H1 (cell line): ENCODE measurements around the gene SAMD4A. TPM values are rescaled to one million over a fixed set of nuclear protein-coding genes. Genes with fewer than 3 reads are reported as not detected.

Experiments used
- CBX8 ChIP-seq: fragments of 300-800, 300-1000 bp; sonication (generic); IDR thresholded peaks from 2 replicates; pipeline ENCODE4 v1.7.1; 2016; ENCODE audit warnings: low read depth, low read length, borderline replicate concordance
- CHD7 ChIP-seq: fragments of 300-600 bp; sonication (generic); IDR thresholded peaks from 2 replicates; pipeline ENCODE4 v1.7.1; 2012; ENCODE audit warnings: low read length, moderate library complexity, mild to moderate bottlenecking, inconsistent platforms; ENCODE audit not compliant: insufficient replicate concordance
- MAX ChIP-seq: IDR thresholded peaks from 2 replicates; pipeline ENCODE4 v1.6.1; 2012; ENCODE audit warnings: inconsistent platforms
- PHF8 ChIP-seq: fragments of 200-600 bp; sonication (generic); conservative IDR thresholded peaks from 2 replicates; pipeline ENCODE4 v1.7.1; 2012; ENCODE audit warnings: low read depth, mild to moderate bottlenecking, inconsistent platforms, low read length, moderate library complexity
- POLR2AphosphoS5 ChIP-seq: IDR thresholded peaks from 2 replicates; pipeline ENCODE4 v1.6.1; 2011; ENCODE audit warnings: low read depth, low read length
- POU5F1 ChIP-seq: IDR thresholded peaks from 2 replicates; pipeline ENCODE4 v1.6.1; 2011; ENCODE audit warnings: low read depth, mild to moderate bottlenecking, low read length, moderate library complexity
- RBBP5 ChIP-seq: IDR thresholded peaks from 2 replicates; pipeline ENCODE4 v1.7.1; 2012; ENCODE audit warnings: low read depth, mild to moderate bottlenecking, inconsistent platforms, low read length, moderate library complexity, borderline replicate concordance
- RXRA ChIP-seq: IDR thresholded peaks from 2 replicates; pipeline ENCODE4 v1.6.1; 2011; ENCODE audit warnings: low read depth, mild to moderate bottlenecking, low read length, moderate library complexity; ENCODE audit not compliant: insufficient read depth
- SIRT6 ChIP-seq: IDR thresholded peaks from one replicate; pipeline ENCODE4 v1.7.1; 2012; ENCODE audit warnings: low read length, inconsistent platforms
- SP2 ChIP-seq: IDR thresholded peaks from 2 replicates; pipeline ENCODE4 v1.6.1; 2012; ENCODE audit warnings: mild to moderate bottlenecking, low read length, inconsistent platforms
- SUZ12 ChIP-seq: fragments of 200-600 bp; sonication (generic); IDR thresholded peaks from 2 replicates; pipeline ENCODE4 v1.6.1; 2012; ENCODE audit warnings: mild to moderate bottlenecking, inconsistent platforms, low read length, moderate library complexity, mixed read lengths
- TAF7 ChIP-seq: optimal IDR thresholded peaks from 2 replicates; pipeline ENCODE3; 2011; ENCODE audit warnings: low read depth, mild to moderate bottlenecking, inconsistent platforms, low read length, moderate library complexity, borderline replicate concordance
- polyA plus RNA-seq, 7 experiments: library from polyadenylated mRNA; depleted of rRNA in 3 of 7; stranded (reverse) in 5 of 7; unstranded in 2 of 7; fragments of >200 nt in 5 of 7; fragments of 200-250 nt in 2 of 7; gene quantifications; 1 replicate in 5 of 7; 2 replicates in 1 of 7; 4 replicates in 1 of 7; pipeline versions ENCODE4 v1.2.1 to v1.2.3, GENCODE V29; 2011 to 2013; ENCODE audit warnings: missing spikeins in 2 of 7, mixed read lengths in 2 of 7
- total RNA-seq: library from RNA; stranded (reverse); fragmentation: NEBNext Ultra II Directional; extraction: Animal tissue kit (Norgen Biotek cat#: 25700); gene quantifications from 2 replicates; pipeline ENCODE4 v1.2.1, GENCODE V29; 2021

Gene SAMD4A
- total and polyA plus RNA-seq, 2 of the 8 experiments (the other 6 are each of a cell fraction or from before 2014, with no cell fraction given): 2.4 to 12.3 TPM

GRCh38 chr14:54697001-54697400, 130.1 kb downstream of the SAMD4A start (continued):
- TF ChIP-seq CHD7 (no peak), SUZ12 (no peak), SP2 (no peak), PHF8 (no peak), SIRT6 (no peak), RXRA (no peak), TAF7 (no peak), RBBP5 (no peak), CBX8 (no peak), MAX (no peak), POU5F1 (no peak), POLR2AphosphoS5 (no peak)
